Measurements from ENCODE around the gene RPS27.
"Not testable (repeated sequence)": the region's sequence is repeated elsewhere in the genome, so short reads cannot be mapped to it uniquely, and the experiment has no call there.

RPS27 gene

GRCh38 chr1:153991806-153992205, 1.2 kb downstream of the RPS27 start:
- Histone ChIP-seq H3K27ac (peak overlapping the region; percentile 90 to 91), H3K36me3 (peaks cover 43 to 52% (median 44%) of the 10 kb centered on the region in 3 donors), H3K9me3 (no peaks in the 10 kb centered on the region), H3K4me1 (peaks cover 0 to 38% (median 30%) of the 10 kb centered on the region in 4 donors), H3K4me3 (peak overlapping the region; percentile 72 to 76), H3K27me3 (no peaks in the 10 kb centered on the region)
- intact Hi-C loops (cut with DNase I; ENCODE audit: low total_unique reads): no loop called here
- TF ChIP-seq CTCF (IDR thresholded peaks at IDR 0.05): no peak
- no peak for DNase-seq

- no peaks in the 10 kb centered on the region for H3K9me3 ChIP-seq
- no peak for TF ChIP-seq CTCF (IDR thresholded peaks at IDR 0.05)
- intact Hi-C loops (cut with DNase I; ENCODE audit: low total_unique reads): no loop called here
- no peak overlapping the region for H3K27ac ChIP-seq
- no peak overlapping the region for H3K4me3 ChIP-seq
- peaks cover 43 to 52% (median 44%) of the 10 kb centered on the region in 3 donors for H3K36me3 ChIP-seq
- H3K4me1 ChIP-seq: peaks cover 0 to 32% (median 23%) of the 10 kb centered on the region in 4 donors
- H3K27me3 ChIP-seq: no peaks in the 10 kb centered on the region
- no peak for DNase-seq
These were observed 4.6 kb downstream of the RPS27 start for GRCh38 chr1:153995202-153995601.

- DNase-seq: peak in 1 of 2 donors; percentile 27
- intact Hi-C loops (cut with DNase I; ENCODE audit: low total_unique reads): no loop called here
- TF ChIP-seq CTCF (IDR thresholded peaks at IDR 0.05): no peak
- H3K4me1 ChIP-seq: peaks cover 0 to 32% (median 23%) of the 10 kb centered on the region in 4 donors
- peaks cover 43 to 52% (median 44%) of the 10 kb centered on the region in 3 donors for H3K36me3 ChIP-seq
- H3K9me3 ChIP-seq: no peaks in the 10 kb centered on the region
- no peak overlapping the region for H3K4me3 ChIP-seq
- no peak overlapping the region for H3K27ac ChIP-seq
- no peaks in the 10 kb centered on the region for H3K27me3 ChIP-seq
These were observed 5.1 kb downstream of the RPS27 start for GRCh38 chr1:153995640-153996039.

GRCh38 chr1:153996882-153997281, 6.3 kb downstream of the RPS27 start:
- DNase-seq: peak in 1 of 2 donors; percentile 29
- H3K4me3 ChIP-seq; H3K9me3 ChIP-seq; H3K27me3 ChIP-seq; intact Hi-C loops (cut with DNase I; ENCODE audit: low total_unique reads); H3K27ac ChIP-seq: not testable (repeated sequence)
- peaks cover 42 to 43% (median 42%) of the 10 kb centered on the region in 3 donors for H3K36me3 ChIP-seq
- peaks cover 0 to 25% (median 17%) of the 10 kb centered on the region in 4 donors for H3K4me1 ChIP-seq

GRCh38 chr1:154000420-154000819, 9.9 kb downstream of the RPS27 start:
- Histone ChIP-seq H3K4me1 (peaks cover 0 to 4% (median under 1%) of the 10 kb centered on the region in 4 donors), H3K4me3 (no peak overlapping the region), H3K27me3 (no peaks in the 10 kb centered on the region), H3K9me3 (no peaks in the 10 kb centered on the region), H3K36me3 (peaks cover 8% of the 10 kb centered on the region in 3 donors), H3K27ac (no peak overlapping the region)
- intact Hi-C loops (cut with DNase I; ENCODE audit: low total_unique reads): no loop called here
- no peak for DNase-seq
- no peak for TF ChIP-seq CTCF (IDR thresholded peaks at IDR 0.05)

DNA sequence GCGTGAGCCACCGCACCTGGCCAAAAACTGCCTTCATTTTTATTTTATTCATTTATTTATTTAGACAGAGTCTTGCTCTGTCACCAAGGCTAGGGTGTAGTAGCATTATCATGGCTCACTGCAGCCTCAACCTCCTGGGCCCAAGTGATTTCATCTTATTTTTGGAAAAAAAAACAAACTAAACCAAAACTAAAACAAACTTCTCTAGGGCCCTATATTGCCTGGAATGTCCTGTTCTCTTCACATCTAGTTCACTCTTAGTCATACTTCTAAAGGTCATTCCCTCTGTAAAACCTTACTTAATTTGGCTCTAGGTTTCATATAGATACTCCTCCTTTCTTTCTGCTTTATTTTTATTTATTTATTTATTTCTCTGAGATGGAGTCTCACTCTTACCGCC, 15.6 kb downstream of the RPS27 start:
- DNase-seq: no peak
- intact Hi-C loops (cut with DNase I; ENCODE audit: low total_unique reads): no loop called here
- Histone ChIP-seq H3K27ac (peak overlapping the region; percentile 41 to 50), H3K4me1 (peaks cover 0 to 16% (median 4%) of the 10 kb centered on the region in 4 donors), H3K9me3 (no peaks in the 10 kb centered on the region), H3K27me3 (no peaks in the 10 kb centered on the region), H3K4me3 (no peak overlapping the region), H3K36me3 (no peaks in the 10 kb centered on the region)
- no peak for TF ChIP-seq CTCF (IDR thresholded peaks at IDR 0.05)
